HUDEP-2 (cell line): ENCODE measurements around the gene DNAJC13.
"Not testable (repeated sequence)": the region's sequence is repeated elsewhere in the genome, so short reads cannot be mapped to it uniquely, and the experiment has no call there.

Experiments used
- DNase-seq, 76 experiments: peaks; one replicate each; lab custom pipeline; 2025; ENCODE audit not compliant: unreplicated experiment in 76 of 76; lab: John Stamatoyannopoulos, UW

Gene DNAJC13, protein sequence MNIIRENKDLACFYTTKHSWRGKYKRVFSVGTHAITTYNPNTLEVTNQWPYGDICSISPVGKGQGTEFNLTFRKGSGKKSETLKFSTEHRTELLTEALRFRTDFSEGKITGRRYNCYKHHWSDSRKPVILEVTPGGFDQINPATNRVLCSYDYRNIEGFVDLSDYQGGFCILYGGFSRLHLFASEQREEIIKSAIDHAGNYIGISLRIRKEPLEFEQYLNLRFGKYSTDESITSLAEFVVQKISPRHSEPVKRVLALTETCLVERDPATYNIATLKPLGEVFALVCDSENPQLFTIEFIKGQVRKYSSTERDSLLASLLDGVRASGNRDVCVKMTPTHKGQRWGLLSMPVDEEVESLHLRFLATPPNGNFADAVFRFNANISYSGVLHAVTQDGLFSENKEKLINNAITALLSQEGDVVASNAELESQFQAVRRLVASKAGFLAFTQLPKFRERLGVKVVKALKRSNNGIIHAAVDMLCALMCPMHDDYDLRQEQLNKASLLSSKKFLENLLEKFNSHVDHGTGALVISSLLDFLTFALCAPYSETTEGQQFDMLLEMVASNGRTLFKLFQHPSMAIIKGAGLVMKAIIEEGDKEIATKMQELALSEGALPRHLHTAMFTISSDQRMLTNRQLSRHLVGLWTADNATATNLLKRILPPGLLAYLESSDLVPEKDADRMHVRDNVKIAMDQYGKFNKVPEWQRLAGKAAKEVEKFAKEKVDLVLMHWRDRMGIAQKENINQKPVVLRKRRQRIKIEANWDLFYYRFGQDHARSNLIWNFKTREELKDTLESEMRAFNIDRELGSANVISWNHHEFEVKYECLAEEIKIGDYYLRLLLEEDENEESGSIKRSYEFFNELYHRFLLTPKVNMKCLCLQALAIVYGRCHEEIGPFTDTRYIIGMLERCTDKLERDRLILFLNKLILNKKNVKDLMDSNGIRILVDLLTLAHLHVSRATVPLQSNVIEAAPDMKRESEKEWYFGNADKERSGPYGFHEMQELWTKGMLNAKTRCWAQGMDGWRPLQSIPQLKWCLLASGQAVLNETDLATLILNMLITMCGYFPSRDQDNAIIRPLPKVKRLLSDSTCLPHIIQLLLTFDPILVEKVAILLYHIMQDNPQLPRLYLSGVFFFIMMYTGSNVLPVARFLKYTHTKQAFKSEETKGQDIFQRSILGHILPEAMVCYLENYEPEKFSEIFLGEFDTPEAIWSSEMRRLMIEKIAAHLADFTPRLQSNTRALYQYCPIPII (N-terminal part only)

DNA sequence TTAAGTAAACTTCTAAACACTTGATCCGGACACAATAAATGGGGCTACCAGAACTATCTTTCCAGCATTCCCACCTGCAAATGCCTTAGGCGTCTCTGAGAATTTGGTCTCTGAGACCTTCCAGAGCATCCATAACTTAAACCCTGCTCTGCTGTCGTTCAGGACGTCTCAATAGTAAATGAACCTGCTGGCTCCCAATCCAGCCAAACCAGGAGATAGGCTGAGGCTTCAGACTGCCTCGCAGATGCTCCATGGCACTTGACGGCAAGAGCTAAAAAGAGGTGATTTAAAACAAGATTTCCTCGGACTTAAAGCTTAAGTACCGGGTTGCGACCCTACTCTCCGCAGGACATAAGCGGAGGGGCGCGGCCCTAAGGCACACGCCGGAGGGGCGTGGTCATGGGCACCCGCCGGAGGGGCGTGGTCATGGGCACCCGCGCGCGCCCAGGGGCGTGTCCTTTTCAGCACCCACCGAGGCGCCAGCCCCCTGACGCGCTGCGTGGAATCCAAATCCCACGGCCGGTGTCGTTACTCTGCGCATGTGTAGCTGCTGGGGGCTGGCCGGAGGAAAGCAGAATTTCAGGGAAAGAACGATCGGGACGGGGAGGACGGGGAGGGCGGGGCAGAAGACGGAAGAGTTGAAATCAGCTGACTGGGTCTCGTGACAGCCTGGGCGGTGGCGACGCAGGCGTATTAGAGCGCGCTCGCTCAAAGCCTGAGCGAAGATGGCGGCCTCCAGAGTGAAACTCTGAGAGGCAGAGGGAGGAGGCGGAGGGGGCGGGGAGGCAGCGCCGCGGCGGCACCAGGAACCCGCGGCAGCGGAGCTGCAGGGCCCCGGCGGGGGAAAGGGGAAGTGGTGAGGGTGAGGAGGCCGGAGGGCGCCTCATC, at the start of gene DNAJC13:
Gene DNAJC13 (plus strand): TSS at position 696 of the 888 bp plus-strand sequence. CDS start 17,049 bp downstream, outside the sequence.
- DNase-seq = peak in 75 of 76 experiments; percentile 43 to 93 (median 82)

DNA sequence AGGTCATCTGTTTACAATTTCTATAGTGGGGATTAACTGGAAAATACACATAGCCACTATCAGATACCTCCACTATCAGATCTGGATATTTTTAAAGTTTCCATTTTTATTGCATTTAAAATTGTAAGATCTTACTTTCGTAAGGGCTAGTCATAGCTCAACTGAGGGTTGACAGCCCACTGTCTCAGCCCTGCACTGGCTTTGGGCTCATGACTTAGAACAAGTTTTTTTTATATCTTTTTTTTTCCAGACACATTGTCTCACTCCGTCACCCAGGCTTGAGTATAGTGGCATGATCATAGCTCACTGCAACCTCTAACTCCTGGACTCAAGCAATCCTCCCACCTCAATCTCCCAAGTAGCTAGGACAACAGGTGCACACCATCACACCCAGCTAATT, 48.8 kb upstream of the DNAJC13 start:
- no peak for DNase-seq

DNA sequence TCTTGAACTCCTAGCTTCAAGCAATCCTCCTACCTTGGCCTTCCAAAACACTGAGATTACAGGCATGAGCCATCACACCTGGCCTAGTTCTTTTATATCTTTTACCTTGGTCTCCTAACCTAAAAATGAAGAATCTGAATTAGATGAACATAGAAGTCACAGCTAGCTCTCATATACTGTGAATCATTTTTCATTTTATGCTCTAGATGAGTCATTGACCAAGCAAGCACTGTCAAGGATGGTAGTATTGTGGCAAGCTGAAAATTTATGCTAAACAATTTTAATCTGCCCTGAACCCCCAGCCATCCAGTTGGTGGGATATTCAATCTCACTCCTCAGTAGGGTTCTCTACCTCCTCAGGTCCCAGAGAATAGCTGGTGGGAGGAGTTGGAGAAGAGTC, 48.3 kb upstream of the DNAJC13 start:
- DNase-seq = no peak

DNA sequence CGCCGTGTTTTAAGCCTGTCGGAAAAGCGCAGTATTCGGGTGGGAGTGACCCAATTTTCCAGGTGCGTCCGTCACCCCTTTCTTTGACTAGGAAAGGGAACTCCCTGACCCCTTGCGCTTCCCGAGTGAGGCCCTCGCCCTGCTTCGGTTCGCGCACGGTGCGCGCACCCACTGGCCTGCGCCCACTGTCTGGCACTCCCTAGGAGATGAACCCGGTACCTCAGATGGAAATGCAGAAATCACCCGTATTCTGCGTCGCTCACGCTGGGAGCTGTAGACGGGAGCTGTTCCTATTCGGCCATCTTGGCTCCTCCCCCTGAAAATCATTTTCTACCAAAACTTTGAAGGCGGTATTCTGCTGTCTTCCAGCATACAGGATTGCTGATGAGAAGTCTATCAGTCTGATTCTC, 40.4 kb upstream of the DNAJC13 start:
- DNase-seq = not testable (repeated sequence)

DNA sequence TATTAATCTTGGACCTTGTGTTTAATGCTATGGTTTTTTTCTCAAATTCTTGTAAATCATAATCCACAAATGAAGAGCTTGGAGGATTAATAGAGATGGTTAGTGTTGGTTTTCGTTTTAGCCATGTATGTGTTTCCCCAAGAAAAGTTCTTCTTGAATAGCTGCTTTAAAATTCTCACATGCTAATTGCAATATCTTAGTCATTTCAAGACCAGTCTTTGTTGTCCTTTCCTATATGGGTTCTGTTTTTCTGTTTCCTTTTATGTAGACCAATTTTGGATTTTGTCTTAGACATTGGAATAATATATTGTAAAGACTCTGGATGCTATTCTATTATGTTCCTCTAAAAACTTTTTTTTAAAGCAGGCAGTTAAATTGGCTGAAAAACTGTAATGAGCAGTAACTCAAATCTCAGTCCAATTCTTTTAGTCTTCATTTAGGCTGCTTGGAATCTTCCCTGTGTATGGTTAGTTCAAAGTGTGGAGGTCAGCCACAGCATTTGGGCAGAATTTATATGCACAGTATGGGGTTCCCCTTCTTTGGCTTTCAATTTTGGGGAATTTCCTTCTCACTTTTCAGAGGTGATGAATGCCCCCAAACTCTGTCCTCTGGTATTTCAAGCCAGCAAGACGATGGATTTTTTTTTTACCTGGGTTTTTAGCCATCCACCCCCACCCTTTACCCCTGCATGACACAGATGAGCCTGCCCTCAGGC, 39.1 kb upstream of the DNAJC13 start:
- no peak for DNase-seq

DNA sequence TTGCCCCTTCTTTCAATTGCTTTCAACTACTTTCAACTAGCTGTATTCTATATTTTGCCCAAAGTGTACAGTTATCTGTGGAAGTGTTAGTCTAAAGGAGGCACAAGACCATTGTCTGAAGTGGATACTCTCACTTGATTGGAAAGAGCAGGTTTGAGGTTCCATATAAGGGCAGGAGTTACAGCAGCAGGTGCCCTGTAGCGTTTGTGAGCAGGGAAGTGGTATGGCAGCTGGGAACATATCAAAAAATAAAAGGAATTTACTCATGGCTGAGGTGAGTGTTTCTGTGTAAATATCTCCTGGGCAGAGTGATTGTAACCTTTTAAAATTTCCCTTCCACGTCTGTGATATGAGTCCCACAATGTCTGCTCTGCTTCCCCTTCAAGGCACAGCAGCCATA, 38.5 kb upstream of the DNAJC13 start:
- no peak for DNase-seq

DNA sequence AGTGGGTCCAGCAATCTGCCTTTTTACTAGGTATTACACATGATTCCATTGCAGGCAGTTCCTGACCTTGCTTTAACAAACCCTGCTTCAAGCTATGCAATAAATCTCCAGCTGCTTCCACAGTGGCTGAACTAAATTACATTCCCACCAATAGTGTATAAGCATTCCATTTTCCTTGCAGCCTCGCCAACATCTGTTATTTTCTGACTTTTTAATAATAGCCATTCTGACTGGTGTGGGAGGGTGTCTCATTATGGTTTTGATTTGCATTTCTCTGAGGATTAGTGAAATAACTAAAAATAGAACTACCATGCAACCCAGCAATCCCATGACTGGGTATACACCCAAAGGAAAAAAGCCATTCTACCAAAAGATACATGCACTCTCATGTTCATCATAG, 36.4 kb upstream of the DNAJC13 start:
- DNase-seq = no peak

DNA sequence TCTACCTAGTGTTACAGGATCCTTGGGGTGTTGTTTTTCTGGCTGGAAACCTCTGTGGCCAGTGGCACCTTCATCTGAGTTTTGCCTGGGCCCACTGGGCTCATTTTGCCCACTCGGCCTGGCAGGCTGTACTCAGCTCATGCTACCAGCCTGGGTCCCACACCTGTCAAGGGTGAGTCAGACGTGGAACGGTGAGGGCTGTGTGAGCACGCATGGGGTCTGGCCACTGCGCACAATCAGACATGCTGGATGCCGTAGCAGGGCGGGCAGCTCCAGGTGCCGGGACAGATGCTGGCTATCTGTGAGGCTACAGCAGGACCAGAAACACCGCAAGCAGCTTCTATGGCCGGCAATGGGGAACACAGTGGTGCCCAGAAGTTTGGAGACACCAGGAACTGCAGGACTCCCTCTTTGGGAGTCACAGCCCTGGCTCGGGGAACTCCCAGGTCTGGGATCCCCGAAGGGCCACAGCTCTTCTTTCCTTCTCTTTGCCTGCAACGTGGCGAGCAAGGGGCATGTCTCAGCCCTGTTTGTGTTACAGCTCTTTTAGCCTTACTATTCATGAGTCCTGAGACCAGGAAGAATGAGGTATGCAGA, 35.9 kb upstream of the DNAJC13 start:
- DNase-seq = no peak

DNA sequence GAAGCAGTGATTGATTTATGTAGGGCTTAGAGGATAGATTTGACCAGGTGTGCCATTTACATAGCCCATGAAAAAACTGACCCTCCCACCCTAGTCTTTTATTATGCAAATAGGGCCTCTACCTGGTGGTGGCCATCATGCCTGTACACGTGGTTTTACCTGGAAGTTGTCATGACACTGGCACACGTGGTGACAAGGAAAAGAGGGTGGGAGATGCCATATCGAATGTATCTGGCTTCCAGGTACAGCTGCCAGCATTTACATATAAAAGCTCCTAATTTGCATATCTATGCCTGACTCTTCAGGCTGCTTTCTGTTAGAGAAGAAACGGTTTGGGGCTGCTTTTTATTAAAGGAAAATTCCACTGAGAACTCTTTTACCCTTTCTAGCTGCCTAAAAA, 35.0 kb upstream of the DNAJC13 start:
- DNase-seq = no peak

DNA sequence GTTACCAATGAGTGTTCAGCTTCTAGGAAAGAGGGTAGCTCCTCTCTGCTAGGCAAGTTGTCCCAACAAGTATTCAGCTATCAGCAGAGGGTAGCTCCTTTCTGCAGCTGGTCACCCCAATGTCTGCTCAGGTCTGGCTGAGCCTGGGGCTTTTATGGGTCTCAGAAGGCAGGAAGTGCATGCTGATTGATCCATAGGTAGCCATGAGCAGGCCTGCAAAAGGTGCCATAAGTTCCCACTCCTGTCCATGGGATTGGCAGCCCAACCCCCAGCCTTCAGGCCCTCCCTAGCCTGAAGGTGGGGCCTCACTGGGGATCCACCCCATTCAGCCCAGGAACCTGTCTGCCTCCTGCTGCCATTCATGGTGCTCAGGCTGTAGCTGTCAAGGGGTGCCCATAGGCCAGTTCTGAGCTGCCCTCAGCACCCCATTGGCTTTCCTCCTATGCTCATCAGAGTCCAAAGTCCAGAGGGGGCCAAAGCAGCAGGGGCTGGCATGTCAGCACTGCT, 34.6 kb upstream of the DNAJC13 start:
- no peak for DNase-seq

DNA sequence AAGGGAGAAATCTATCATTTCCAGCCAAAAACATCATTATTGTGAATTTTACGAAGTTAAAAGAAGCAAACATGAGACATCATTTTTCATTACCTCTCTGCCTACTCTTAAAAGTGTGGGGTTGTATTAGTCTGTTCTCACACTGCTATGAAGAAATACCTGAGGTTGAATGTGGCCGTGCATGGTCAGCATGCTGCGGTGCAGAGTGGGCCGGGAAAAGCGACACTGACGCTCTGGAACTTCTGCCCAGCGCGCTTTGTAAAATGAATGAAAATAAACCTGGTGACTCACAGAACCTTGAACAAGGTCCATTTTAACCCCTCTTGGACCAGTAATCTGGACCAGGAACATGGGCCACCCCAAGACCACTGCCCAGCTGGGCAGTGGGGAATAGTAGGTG, 31.0 kb upstream of the DNAJC13 start:
- no peak for DNase-seq

DNA sequence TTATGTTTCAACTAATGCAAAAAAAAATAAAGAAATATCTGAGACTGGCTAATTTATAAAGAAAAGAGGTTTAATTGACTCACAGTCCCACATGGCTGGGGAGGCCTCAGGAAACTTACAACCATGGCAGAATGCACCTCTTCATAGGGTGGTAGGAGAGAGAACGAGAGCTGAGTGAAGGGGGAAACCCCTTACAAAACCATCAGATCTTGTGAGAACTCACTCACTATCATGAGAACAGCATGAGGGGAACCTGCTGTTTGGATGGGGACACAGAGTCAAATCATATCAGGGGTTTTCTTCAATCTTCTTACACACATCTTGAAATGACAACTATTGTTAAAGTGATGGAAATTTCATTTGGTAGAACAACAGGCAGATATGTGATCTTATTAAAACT, 24.6 kb upstream of the DNAJC13 start:
- not testable (repeated sequence) for DNase-seq

DNA sequence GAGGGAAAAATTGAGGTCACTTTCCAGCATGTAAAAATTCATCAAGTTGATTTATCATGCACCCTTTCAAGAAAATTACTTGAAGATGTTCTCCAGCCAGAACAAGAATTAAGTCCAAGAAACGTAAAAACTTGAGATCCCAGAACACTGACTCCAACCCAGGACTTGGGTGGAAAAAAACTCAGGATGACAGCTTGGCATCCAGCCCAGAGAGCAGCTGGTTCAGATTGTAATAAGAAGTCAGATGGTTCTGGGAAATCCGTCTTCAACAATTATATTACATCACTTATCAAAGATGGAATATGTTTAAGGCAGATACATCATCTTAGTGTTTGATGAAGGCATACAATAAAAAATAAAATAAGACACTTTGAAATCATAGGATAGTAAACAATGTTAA, 23.0 kb upstream of the DNAJC13 start:
- DNase-seq = no peak

DNA sequence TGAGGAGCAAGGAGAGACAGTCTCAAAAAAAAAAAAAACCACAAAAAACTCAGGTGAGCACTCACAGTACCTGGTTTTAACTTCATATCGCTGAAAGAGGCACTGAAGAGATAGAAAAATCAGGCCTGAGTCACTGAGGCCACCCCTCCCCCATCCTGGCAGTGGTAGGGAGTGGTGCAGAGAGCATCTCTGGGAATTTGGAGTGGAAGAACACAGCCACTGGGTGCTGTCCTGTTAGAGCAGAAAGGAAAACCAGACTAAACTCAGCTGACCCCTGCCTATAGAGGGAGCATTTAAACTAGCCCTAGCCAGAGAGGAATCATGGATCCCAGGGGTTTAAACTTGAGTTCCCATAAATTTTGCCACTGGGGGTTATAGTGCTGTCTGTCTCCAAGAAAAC, 22.2 kb upstream of the DNAJC13 start:
- DNase-seq = no peak

DNA sequence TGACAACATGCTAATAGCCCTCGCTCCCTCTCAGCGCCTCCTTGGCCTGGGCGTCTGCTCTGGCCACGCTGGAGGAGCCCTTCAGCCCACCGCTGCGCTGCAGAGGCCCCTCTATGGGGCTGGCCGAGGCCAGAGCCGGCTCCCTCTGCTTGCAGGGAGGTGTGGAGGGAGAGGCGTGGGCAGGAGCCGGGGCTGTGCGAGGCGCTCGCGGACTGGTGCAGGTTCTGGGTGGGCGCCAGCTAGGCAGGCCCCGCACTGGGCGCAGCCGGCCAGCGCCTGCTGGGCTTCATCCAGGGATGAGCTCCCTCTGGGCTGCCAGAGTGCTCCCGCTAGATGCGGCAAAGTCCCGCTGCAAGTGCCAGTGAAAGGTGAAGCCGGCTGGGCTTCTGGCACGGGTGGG, 21.0 kb upstream of the DNAJC13 start:
- DNase-seq = no peak

DNA sequence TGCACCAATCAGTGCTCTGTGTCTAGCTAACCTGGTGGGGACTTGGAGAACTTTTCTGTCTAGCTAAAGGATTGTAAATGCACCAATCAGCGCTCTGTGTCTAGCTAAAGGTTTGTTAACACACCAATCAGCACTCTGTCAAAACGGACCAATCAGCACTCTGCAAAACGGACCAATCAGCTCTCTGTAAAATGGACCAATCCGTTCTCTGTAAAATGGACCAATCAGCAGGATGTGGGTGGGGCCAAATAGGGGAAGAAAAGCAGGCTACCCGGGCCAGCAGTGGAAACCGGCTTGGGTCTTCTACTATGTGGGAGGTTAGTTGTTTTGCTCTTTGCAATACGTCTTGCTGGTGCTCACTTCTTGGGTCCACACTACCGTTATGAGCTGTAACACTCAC, 20.5 kb upstream of the DNAJC13 start:
- not testable (repeated sequence) for DNase-seq

DNA sequence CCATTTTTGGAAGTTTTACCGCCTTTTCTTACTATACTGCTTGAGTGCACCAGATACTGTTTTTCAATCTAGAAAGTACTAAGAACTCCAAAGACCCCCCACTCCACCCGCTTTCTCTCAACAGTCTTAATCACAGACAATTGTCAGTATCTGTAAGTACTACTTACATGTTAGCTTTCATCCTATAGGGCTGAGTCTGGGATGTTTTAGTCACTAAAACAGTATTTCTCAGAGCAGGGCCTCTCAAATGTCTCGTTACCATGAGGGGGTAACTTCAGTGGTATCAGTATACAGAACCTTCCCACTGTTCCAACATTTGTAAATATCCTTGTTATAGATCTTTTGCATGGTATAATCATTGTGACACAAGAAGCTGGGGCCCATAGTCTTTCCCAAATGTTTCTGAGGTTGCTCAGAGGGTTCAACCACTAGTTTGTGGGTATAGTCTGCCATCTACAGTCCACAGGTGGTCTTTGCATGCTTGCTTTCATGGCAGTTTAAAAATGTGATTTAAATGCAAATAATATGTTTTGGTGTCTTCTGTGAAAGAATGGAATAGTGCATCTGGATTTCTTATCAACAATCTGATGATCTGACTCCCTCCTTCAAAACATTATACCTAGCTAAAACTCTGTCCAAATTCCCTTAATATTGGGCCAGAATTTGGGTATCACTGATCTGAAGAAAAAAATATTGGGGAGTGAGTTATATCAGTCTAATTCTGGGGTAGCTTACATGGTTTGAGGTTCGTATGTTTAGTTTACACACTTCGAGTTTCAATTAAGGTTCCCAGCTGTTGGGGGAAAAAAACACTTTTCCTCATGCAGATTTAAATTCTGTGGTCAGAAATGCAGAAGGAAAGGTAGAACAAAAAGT, 18.0 kb upstream of the DNAJC13 start:
- peak in 31 of 76 experiments; percentile 5 to 61 (median 26) for DNase-seq

DNA sequence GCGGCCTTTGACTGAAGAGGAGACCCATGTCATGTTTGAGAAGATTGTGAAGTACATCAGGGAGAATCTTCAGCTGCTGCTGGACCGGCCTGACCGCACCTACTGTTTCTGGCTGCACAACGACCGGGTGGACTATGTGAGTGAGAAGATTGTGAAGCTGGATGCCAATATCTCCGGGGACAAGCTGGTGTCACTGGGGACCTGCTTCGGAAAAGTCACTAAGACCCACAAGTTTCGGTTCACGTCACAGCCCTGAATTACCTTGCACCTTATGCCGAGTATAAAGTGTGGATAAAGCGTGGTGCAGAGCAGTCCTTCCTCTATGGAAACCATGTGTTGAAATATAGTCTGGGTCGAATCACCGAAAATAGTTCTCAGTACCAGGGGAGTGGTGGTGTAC, 16.0 kb upstream of the DNAJC13 start:
- DNase-seq = no peak
